ENCODE results near the gene SLC9A8. TPM values are rescaled to one million over a fixed set of nuclear protein-coding genes. Genes with fewer than 3 reads are reported as not detected.

SLC9A8 gene
- polyA plus RNA-seq, 1 experiment: 2.3 TPM

GRCh38 chr20:49883246-49883802 is 70.7 kb downstream of the SLC9A8 start:
- POLR2A ChIA-PET: no interaction called here
- Histone ChIP-seq H3K9me3 (ENCODE audit: control insufficient read depth, insufficient read depth, low read length) (no peaks in the 10 kb centered on the region), H3K27ac (ENCODE audit: low read depth, low read length) (no peak overlapping the region), H3K4me3 (ENCODE audit: low read depth, low read length) (no peak overlapping the region), H3K27me3 (ENCODE audit: control insufficient read depth, insufficient read depth, low read length) (no peaks in the 10 kb centered on the region)
- no peak for TF ChIP-seq CTCF (IDR thresholded peaks at IDR 0.05; ENCODE audit: low read depth, low read length)
- CTCF ChIA-PET: no interaction called here
- DNase-seq (ENCODE audit: low read depth, low spot score): no peak

DNA sequence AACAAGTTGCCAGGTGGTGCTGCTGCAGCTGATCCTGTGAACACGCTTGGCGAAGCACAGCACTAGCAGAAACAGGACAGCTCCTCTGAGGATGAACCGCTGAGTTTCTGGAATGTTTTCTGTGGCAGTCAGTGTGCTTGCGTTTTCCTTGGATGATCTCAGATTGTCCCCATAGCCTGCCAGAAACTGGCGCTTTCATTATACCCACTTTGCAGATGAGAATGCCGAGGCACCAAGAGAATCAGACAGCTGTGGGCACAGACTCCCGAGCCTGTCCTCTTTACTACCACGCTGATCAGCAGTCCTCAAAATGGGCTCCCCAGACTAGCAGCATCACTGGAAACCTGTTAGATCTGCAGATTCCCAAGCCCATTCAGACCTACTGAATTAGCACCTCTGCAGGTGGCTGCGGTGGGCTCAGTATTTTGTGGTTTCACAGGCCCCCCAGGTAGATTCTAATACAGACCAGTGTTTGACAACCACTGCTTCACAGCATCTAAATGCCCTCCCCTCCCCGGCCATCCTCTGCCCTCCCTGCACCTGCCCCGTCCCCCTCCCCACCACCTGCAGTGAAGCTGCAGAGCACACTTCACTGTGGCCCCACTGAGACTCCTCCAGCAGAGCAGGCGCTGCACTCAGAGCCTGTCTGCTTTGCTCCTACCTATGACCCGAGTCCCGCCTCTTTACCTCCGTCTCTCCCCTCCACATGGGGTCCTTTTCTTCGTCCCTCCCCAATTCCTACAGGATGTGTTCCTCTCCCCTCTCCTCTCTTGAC is 73.1 kb downstream of the SLC9A8 start:
- ChIA-PET CTCF (interaction anchor here (0.9 kb wide), 1 partner anchor 14 kb away, joined by 7 read pairs; no protein-coding TSS in a partner anchor), POLR2A (no interaction called here)
- Histone ChIP-seq H3K27ac (ENCODE audit: low read depth, low read length) (no peak overlapping the region), H3K27me3 (ENCODE audit: control insufficient read depth, insufficient read depth, low read length) (no peaks in the 10 kb centered on the region), H3K4me3 (ENCODE audit: low read depth, low read length) (no peak overlapping the region), H3K9me3 (ENCODE audit: control insufficient read depth, insufficient read depth, low read length) (no peaks in the 10 kb centered on the region)
- DNase-seq (ENCODE audit: low read depth, low spot score): no peak
- TF ChIP-seq CTCF (IDR thresholded peaks at IDR 0.05; ENCODE audit: low read depth, low read length): no peak

DNA sequence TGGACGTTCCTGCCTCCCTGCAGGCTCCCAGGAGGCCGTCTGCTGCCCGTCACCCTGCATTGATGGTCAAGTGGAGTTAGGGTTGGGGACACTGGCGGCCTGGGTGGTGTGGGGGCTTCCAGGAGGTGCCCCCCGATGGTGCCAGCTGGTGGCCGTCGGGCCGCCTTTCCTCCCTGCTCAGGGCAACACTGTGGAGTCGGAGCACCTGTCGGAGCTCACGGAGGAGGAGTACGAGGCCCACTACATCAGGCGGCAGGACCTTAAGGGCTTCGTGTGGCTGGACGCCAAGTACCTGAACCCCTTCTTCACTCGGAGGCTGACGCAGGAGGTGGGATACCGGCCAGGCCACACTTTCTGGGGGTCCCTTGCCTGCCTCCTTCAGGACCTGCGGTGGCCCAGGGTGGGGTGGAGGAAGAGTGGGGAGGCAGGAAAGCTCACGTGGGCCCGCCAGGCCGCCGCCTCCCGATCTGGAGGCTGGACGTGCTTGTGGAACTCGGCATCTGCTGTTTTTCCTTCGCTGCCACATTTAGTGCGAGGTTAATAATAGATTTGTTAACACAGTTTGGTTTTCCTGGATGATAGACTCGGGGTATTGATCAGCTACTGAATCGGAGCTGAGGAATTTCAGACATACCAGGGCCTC is 74.1 kb downstream of the SLC9A8 start:
- no peak for DNase-seq (ENCODE audit: low read depth, low spot score)
- no peaks in the 10 kb centered on the region for H3K27me3 ChIP-seq (ENCODE audit: control insufficient read depth, insufficient read depth, low read length)
- ChIA-PET POLR2A (no interaction called here), CTCF (interaction anchor here (0.8 to 2.9 kb wide), 6 partner anchors 8 to 276 kb away, joined by 3 to 19 read pairs (median 6); no protein-coding TSS in a partner anchor)
- no peak overlapping the region for H3K4me3 ChIP-seq (ENCODE audit: low read depth, low read length)
- TF ChIP-seq CTCF (IDR thresholded peaks at IDR 0.05; ENCODE audit: low read depth, low read length): no peak
- no peak overlapping the region for H3K27ac ChIP-seq (ENCODE audit: low read depth, low read length)
- H3K9me3 ChIP-seq (ENCODE audit: control insufficient read depth, insufficient read depth, low read length): no peaks in the 10 kb centered on the region

- H3K4me3 ChIP-seq (ENCODE audit: low read depth, low read length): no peak overlapping the region
- H3K27me3 ChIP-seq (ENCODE audit: control insufficient read depth, insufficient read depth, low read length): no peaks in the 10 kb centered on the region
- TF ChIP-seq CTCF (IDR thresholded peaks at IDR 0.05; ENCODE audit: low read depth, low read length): no peak
- no peak for DNase-seq (ENCODE audit: low read depth, low spot score)
- CTCF ChIA-PET: interaction anchor here (0.8 to 2.9 kb wide), 14 partner anchors 9 to 279 kb away, joined by 3 to 19 read pairs (median 4); no protein-coding TSS in a partner anchor
- POLR2A ChIA-PET: no interaction called here
- no peaks in the 10 kb centered on the region; the same call in 1 of the 2 replicates for H3K9me3 ChIP-seq (ENCODE audit: control insufficient read depth, insufficient read depth, low read length)
- H3K27ac ChIP-seq (ENCODE audit: low read depth, low read length): no peak overlapping the region
Observed at GRCh38 chr20:49887251-49888211, 74.9 kb downstream of the SLC9A8 start.

Measured in AG04450 (cell line).